HepG2 (cell line): ENCODE data around the gene SNCA. TPM values are rescaled to one million over a fixed set of nuclear protein-coding genes. Genes with fewer than 3 reads are reported as not detected.

Experiments
- ATAC-seq: fragments of 200-7000 bp; cut with Tn5 transposase; 3 replicates; pipeline ENCODE4 v1.9.1; 2020; ENCODE audit warnings: mild to moderate bottlenecking, moderate library complexity
- BruUV-seq: library from RNA; stranded (reverse); fragments of 400-500 nt; replicated peaks from 2 replicates; lab custom pipeline; 2021; lab: Mats Ljungman, UMichigan
- CTCF ChIA-PET: fragments of 300-600 bp; formaldehyde crosslinking; extraction: SDS; loops from one replicate; lab custom pipeline; 2021; ENCODE audit warnings: low total read pairs, inconsistent platforms, low intra/inter-chr PET ratio; lab: Yijun Ruan, JAX
- POLR2A ChIA-PET: fragments of 350-600 bp; sonication (Branson Sonifier 250); formaldehyde crosslinking; loops from one replicate; lab custom pipeline; 2020; ENCODE audit warnings: antibody characterized with exemption, inconsistent platforms; lab: Yijun Ruan, JAX
- DNase-seq: peaks from one replicate; pipeline ENCODE4 v3.0.0-alpha.2; 2015; ENCODE audit warnings: low spot score
- FAIRE-seq: peaks from 3 replicates; lab custom pipeline; 2011; peaks lifted over from hg19 to GRCh38; lab: Jason Lieb, UNC
- H2AFZ ChIP-seq: one replicate; pipeline ENCODE4 v1.6.1; 2011; ENCODE audit warnings: low read length, inconsistent platforms
- H3K27ac ChIP-seq: fragments of 300-600 bp; 3 replicates; pipeline ENCODE4 v1.8.0; 2011; ENCODE audit warnings: mixed run types, mild to moderate bottlenecking, mixed read lengths, low read length, inconsistent platforms; ENCODE audit not compliant: insufficient read depth; ENCODE audit errors: extremely low read length
- H3K27me3 ChIP-seq, 2 experiments: fragments of 200-600 bp in 1 of 2; 2 replicates in 1 of 2; 3 replicates in 1 of 2; pipeline versions ENCODE4 v1.6.0 to v1.8.0; 2011; ENCODE audit warnings: low read length in 2 of 2, mild to moderate bottlenecking in 2 of 2, moderate library complexity in 2 of 2, inconsistent platforms in 1 of 2; ENCODE audit not compliant: insufficient read depth in 2 of 2, control insufficient read depth in 1 of 2
- H3K36me3 ChIP-seq, 2 experiments: fragments of 200-600 bp in 1 of 2; replicated peaks in 1 of 2; 2 replicates in 1 of 2; 3 replicates in 1 of 2; pipeline versions ENCODE4 v1.5.1 to v1.8.0; 2011; ENCODE audit warnings: low read length in 2 of 2, inconsistent platforms in 1 of 2; ENCODE audit not compliant: insufficient read depth in 2 of 2, control insufficient read depth in 1 of 2
- H3K4me1 ChIP-seq: 2 replicates; pipeline ENCODE4 v1.5.1; 2012; ENCODE audit warnings: low read length, inconsistent platforms; ENCODE audit not compliant: insufficient read depth
- H3K4me2 ChIP-seq: 2 replicates; pipeline ENCODE4 v1.6.0; 2011; ENCODE audit warnings: low read depth, low read length, inconsistent platforms
- H3K4me3 ChIP-seq, 3 experiments: fragments of 200-600 bp in 1 of 3; sonication (generic), shearing (Covaris generic) in 1 of 3; replicated peaks in 1 of 3; 2 replicates each; pipeline ENCODE4 v1.5.1; 2011 to 2016; ENCODE audit warnings: low read length in 3 of 3, inconsistent platforms in 2 of 3, low read depth in 2 of 3, mild to moderate bottlenecking in 2 of 3, control low read depth in 1 of 3, mixed read lengths in 1 of 3; ENCODE audit not compliant: insufficient read depth in 1 of 3
- H3K79me2 ChIP-seq: one replicate; pipeline ENCODE4 v1.6.1; 2011; ENCODE audit warnings: low read length, inconsistent platforms; ENCODE audit not compliant: insufficient read depth
- H3K9ac ChIP-seq: 2 replicates; pipeline ENCODE4 v1.6.0; 2011; ENCODE audit warnings: mild to moderate bottlenecking, low read depth, low read length, inconsistent platforms; ENCODE audit not compliant: insufficient read depth
- H3K9me3 ChIP-seq: 2 replicates; pipeline ENCODE4 v1.5.1; 2012; ENCODE audit warnings: mild to moderate bottlenecking, low read length
- H4K20me1 ChIP-seq: 2 replicates; pipeline ENCODE4 v1.6.0; 2011; ENCODE audit warnings: inconsistent platforms, mild to moderate bottlenecking, low read length, moderate library complexity; ENCODE audit not compliant: insufficient read depth
- CAMTA2 ChIP-seq: sonication (generic); formaldehyde crosslinking; IDR thresholded peaks from 2 replicates; pipeline ENCODE4 v1.4.0; 2020; ENCODE audit warnings: mild to moderate bottlenecking, missing genetic modification reagents, borderline replicate concordance
- CHD4 ChIP-seq: fragments of 200-600 bp; sonication (generic); IDR thresholded peaks from 2 replicates; pipeline ENCODE4 v1.7.0; 2017; ENCODE audit warnings: mild to moderate bottlenecking, low read length, borderline replicate concordance
- DPF2 ChIP-seq: sonication (generic); formaldehyde crosslinking; IDR thresholded peaks from 2 replicates; pipeline ENCODE4 v1.4.0; 2020; ENCODE audit warnings: mild to moderate bottlenecking, low read depth, missing genetic modification reagents, borderline replicate concordance
- HDAC1 ChIP-seq: sonication (generic); formaldehyde crosslinking; IDR thresholded peaks from 2 replicates; pipeline ENCODE4 v1.5.1; 2020; ENCODE audit warnings: mild to moderate bottlenecking, missing genetic modification reagents
- NCOR1 ChIP-seq: fragments of 200-600 bp; sonication (generic); IDR thresholded peaks from 2 replicates; pipeline ENCODE4 v1.7.0; 2017; ENCODE audit warnings: antibody characterized with exemption, low read length, borderline replicate concordance
- SP1 ChIP-seq, 2 experiments: fragments of 450-650 bp in 1 of 2; sonication (generic) in 1 of 2; formaldehyde crosslinking in 1 of 2; IDR thresholded peaks; 2 replicates each; pipeline versions ENCODE4 v1.4.0 to v1.6.1; 2016 to 2020; ENCODE audit warnings: missing genetic modification reagents in 1 of 2
- ZKSCAN8 ChIP-seq: IDR thresholded peaks from 2 replicates; pipeline ENCODE4 v1.6.1; 2016; ENCODE audit warnings: borderline replicate concordance, missing genetic modification reagents, missing compliant biosample characterization
- ZNF574 ChIP-seq: sonication (generic); formaldehyde crosslinking; IDR thresholded peaks from 2 replicates; pipeline ENCODE4 v1.4.0; 2020; ENCODE audit warnings: missing genetic modification reagents
- ZNF598 ChIP-seq: sonication (generic); formaldehyde crosslinking; IDR thresholded peaks from 2 replicates; pipeline ENCODE4 v1.5.1; 2020; ENCODE audit warnings: mild to moderate bottlenecking, missing genetic modification reagents, borderline replicate concordance
- ZNF629 ChIP-seq: sonication (generic); formaldehyde crosslinking; conservative IDR thresholded peaks from 2 replicates; pipeline ENCODE4 v1.5.0; 2020; ENCODE audit warnings: missing genetic modification reagents
- ZNF709 ChIP-seq: sonication (generic); formaldehyde crosslinking; IDR thresholded peaks from 2 replicates; pipeline ENCODE4 v1.5.0; 2020; ENCODE audit warnings: mild to moderate bottlenecking, missing genetic modification reagents
- ZSCAN29 ChIP-seq: sonication (generic); formaldehyde crosslinking; conservative IDR thresholded peaks from 2 replicates; pipeline ENCODE4 v1.4.0; 2020; ENCODE audit warnings: mild to moderate bottlenecking, missing genetic modification reagents
- WGBS: methylation state at CpG from one replicate; pipeline ENCODE4 v1.1.6; 2017; ENCODE audit warnings: low lambda C conversion rate; 5-methylcytosine and 5-hydroxymethylcytosine counted together
- in situ Hi-C: cut with HindIII; loops from 2 replicates; pipeline ENCODE4 v1.10.0; 2017; ENCODE audit warnings: low pct_unique_long_range_greater_than_20kb; ENCODE audit not compliant: extremely low pct_ligation_motif_present
- intact Hi-C: fragments of 100-400 bp; cut with micrococcal nuclease; formaldehyde crosslinking; loops from one replicate; pipeline ENCODE4 v1.10.0; 2022; ENCODE audit not compliant: unreplicated experiment
- polyA plus RNA-seq, 8 experiments: library from polyadenylated mRNA; depleted of rRNA in 3 of 8; stranded (reverse) in 7 of 8; unstranded in 1 of 8; fragments of >200 nt; fragmentation: Illumina TruSeq in 4 of 8; extraction: Trizol in 4 of 8; gene quantifications; 2 replicates each; pipeline versions ENCODE4 v1.2.1 to v1.2.3, GENCODE V29; 2011 to 2016; ENCODE audit warnings: low read depth in 4 of 8, missing spikeins in 1 of 8, mixed read lengths in 1 of 8; ENCODE audit not compliant: insufficient read depth in 1 of 8
- total RNA-seq, 5 experiments: library from RNA; depleted of rRNA; stranded (reverse); fragments of >200 nt; fragmentation: Illumina TruSeq; extraction: Trizol; gene quantifications; 2 replicates each; pipeline ENCODE4 v1.2.3, GENCODE V29; 2016; ENCODE audit warnings: low read depth in 1 of 5

Gene SNCA
- total and polyA plus RNA-seq, 2 of the 13 experiments (the other 11 are each of a cell fraction or from before 2014, with no cell fraction given) = not detected

GRCh38 chr4:89805297-89805696 is 31.7 kb downstream of the SNCA start:
- no peaks in the 10 kb centered on the region for H3K36me3 ChIP-seq
- ATAC-seq = no peak
- BruUV-seq = no TSS peak
- CTCF ChIA-PET = no interaction called here
- TF ChIP-seq ZNF574 (CRISPR knock-in tag) (no peak), SP1 (IDR thresholded peaks at IDR 0.05) (no peak), SP1 (CRISPR knock-in tag; IDR thresholded peaks at IDR 0.05) (no peak), ZSCAN29 (CRISPR knock-in tag) (no peak)
- TF ChIP-seq, all 625 proteins: peak for 0
- no peak for DNase-seq
- Histone ChIP-seq H2AFZ (no peak overlapping the region), H3K9ac (no peak overlapping the region), H3K27me3 (no peaks in the 10 kb centered on the region), H3K4me2 (no peak overlapping the region), H3K27ac (no peak overlapping the region), H3K4me3 (no peak overlapping the region), H3K4me1 (no peaks in the 10 kb centered on the region), H3K79me2 (no peaks in the 10 kb centered on the region), H4K20me1 (no peaks in the 10 kb centered on the region), H3K9me3 (no peaks in the 10 kb centered on the region)
- WGBS = 96% methylated on average over 2 of the region's 2 CpGs
- intact Hi-C loops (no loop called here), in situ Hi-C loops (no loop called here)
- POLR2A ChIA-PET = no interaction called here
- no peak for FAIRE-seq

- no TSS peak for BruUV-seq
- WGBS = 17% methylated on average over 4 of the region's 4 CpGs
- intact Hi-C loops = no loop called here
- TF ChIP-seq CAMTA2 (CRISPR knock-in tag) (no peak), DPF2 (CRISPR knock-in tag) (no peak), ZNF598 (CRISPR knock-in tag) (no peak), ZNF629 (CRISPR knock-in tag) (no peak), ZKSCAN8 (CRISPR knock-in tag) (no peak), CHD4 (no peak), NCOR1 (no peak), HDAC1 (CRISPR knock-in tag) (no peak), ZNF709 (CRISPR knock-in tag) (no peak)
Measured at GRCh38 chr4:89803915-89804314, 33.0 kb downstream of the SNCA start.

More at GRCh38 chr4:89803915-89804314, 33.0 kb downstream of the SNCA start:
- DNase-seq (no peak), FAIRE-seq (no peak), ATAC-seq (no peak)
- no peaks in the 10 kb centered on the region for H3K9me3 ChIP-seq
- H2AFZ ChIP-seq = no peak overlapping the region
- H3K4me2 ChIP-seq = no peak overlapping the region
- H3K4me3 ChIP-seq = no peak overlapping the region
- no peaks in the 10 kb centered on the region for H3K79me2 ChIP-seq
- H4K20me1 ChIP-seq = no peaks in the 10 kb centered on the region
- H3K27me3 ChIP-seq = no peaks in the 10 kb centered on the region
- CTCF ChIA-PET = no interaction called here
- POLR2A ChIA-PET = no interaction called here
- no peak overlapping the region for H3K27ac ChIP-seq
- H3K9ac ChIP-seq = no peak overlapping the region
- H3K36me3 ChIP-seq = no peaks in the 10 kb centered on the region
- in situ Hi-C loops = no loop called here
- no peaks in the 10 kb centered on the region for H3K4me1 ChIP-seq
